ENCODE measurements around the gene KIF14.
"Not testable (repeated sequence)": the region's sequence is repeated elsewhere in the genome, so short reads cannot be mapped to it uniquely, and the experiment has no call there.

The KIF14 gene

DNA sequence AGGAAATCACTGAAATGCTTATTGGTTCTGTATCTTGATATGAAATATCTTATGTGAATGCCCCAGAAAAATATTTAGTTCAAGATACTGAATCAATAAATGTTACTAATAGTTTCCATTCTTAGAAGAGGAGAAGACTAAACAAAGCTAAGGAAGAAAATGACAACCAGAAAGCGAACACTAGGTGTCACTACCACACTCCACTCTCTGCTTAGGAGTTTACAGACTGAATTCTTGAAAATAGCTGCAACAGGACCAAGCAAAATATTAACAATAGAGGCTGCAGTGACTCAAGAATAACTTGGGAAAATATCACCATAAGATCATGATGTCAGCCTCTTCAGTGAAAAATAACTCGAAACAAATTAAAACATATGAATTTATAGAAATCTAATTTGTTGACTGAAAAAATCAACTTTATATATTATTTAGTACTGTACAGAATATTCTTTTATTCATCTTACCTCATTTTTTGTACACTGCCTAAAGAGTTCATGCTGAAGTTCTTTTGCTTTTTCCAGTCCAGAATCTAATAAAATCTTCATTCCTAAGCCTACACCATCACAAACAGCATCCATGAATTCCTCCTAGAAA, 61.6 kb downstream of the KIF14 start:
- Histone ChIP-seq H3K9me3 (ENCODE audit: severe bottlenecking) (no peaks in the 10 kb centered on the region), H3K36me3 (peaks cover 69% of the 10 kb centered on the region), H3K27ac (no peak overlapping the region), H3K27me3 (ENCODE audit: insufficient read depth, low read depth, severe bottlenecking) (no peaks in the 10 kb centered on the region), H3K4me3 (ENCODE audit: low read depth, low read length) (no peak overlapping the region)
- TF ChIP-seq, protein P1, sequence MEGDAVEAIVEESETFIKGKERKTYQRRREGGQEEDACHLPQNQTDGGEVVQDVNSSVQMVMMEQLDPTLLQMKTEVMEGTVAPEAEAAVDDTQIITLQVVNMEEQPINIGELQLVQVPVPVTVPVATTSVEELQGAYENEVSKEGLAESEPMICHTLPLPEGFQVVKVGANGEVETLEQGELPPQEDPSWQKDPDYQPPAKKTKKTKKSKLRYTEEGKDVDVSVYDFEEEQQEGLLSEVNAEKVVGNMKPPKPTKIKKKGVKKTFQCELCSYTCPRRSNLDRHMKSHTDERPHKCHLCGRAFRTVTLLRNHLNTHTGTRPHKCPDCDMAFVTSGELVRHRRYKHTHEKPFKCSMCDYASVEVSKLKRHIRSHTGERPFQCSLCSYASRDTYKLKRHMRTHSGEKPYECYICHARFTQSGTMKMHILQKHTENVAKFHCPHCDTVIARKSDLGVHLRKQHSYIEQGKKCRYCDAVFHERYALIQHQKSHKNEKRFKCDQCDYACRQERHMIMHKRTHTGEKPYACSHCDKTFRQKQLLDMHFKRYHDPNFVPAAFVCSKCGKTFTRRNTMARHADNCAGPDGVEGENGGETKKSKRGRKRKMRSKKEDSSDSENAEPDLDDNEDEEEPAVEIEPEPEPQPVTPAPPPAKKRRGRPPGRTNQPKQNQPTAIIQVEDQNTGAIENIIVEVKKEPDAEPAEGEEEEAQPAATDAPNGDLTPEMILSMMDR (IDR thresholded peaks at IDR 0.05; ENCODE audit: low read depth, low read length), result peak; percentile 88
- peak; percentile 57 for DNase-seq

DNA sequence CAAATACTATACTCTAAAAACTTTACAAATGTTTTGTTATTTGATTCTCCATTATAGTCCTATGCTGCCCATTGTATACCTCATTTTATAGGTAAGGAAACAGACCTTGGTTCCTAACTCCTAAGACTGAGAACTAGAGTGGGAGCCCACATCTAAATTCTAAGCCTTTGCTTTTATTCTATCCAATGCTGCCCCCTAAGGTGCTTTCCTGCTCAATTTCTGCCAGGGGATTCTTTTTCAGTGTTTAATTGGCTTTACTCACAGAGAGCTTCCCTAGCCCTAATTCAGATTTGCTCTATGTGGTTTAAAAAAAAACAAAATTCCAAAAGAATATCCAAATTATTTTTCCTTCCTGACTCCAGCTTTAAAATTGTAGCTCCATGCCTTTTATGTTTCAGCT, 64.5 kb downstream of the KIF14 start:
- no peaks in the 10 kb centered on the region for H3K9me3 ChIP-seq (ENCODE audit: severe bottlenecking)
- H3K4me3 ChIP-seq (ENCODE audit: low read depth, low read length), result no peak overlapping the region
- TF ChIP-seq, protein P1 (IDR thresholded peaks at IDR 0.05; ENCODE audit: low read depth, low read length), result peak; percentile 45; the same call in 1 of the 2 replicates
- H3K27ac ChIP-seq, result no peak overlapping the region
- peaks cover 59% of the 10 kb centered on the region for H3K36me3 ChIP-seq
- DNase-seq, result no peak
- H3K27me3 ChIP-seq (ENCODE audit: insufficient read depth, low read depth, severe bottlenecking), result no peaks in the 10 kb centered on the region

DNA sequence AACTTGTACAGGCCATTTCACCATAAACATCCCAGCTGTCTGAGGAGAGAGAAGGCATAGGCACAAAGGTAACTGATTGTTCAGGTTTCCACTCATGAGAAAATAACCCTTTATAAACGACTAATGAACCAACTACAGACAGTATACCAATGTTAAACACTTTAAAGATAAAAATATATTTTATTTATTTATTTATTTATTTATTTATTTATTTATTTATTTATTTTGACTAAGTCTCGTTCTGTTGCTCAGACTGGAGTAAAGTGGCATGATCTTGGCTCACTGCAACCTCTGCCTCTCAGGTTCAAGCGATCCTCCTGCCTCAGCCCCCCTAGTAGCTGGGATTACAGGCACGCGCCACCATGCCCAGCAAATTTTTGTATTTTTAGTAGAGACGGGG, 67.8 kb downstream of the KIF14 start:
- not testable (repeated sequence) for H3K27ac ChIP-seq; H3K4me3 ChIP-seq (ENCODE audit: low read depth, low read length); H3K9me3 ChIP-seq (ENCODE audit: severe bottlenecking); DNase-seq; H3K27me3 ChIP-seq (ENCODE audit: insufficient read depth, low read depth, severe bottlenecking)
- peaks cover 32% of the 10 kb centered on the region for H3K36me3 ChIP-seq

DNA sequence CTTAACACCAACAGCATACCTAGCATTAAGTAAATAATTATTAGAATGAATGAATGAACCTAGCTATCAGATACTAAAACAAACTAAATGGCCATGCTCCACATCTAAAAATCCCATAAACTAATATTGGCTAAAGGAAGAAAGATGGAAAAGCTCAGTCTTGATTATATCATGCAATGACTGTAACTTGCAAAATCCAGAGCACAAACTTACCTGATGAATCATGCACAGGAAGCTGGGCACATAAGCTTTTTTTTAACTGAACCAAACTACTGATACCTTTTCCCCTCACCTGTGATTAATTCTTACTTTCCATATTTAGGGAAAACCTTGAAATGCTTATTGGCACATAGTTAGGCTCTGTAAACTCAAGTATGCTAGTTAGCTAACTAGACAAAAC, 70.2 kb downstream of the KIF14 start:
- H3K9me3 ChIP-seq (ENCODE audit: severe bottlenecking), result no peaks in the 10 kb centered on the region
- no peak for DNase-seq
- no peak overlapping the region for H3K4me3 ChIP-seq (ENCODE audit: low read depth, low read length)
- H3K36me3 ChIP-seq, result peaks cover 18% of the 10 kb centered on the region
- no peaks in the 10 kb centered on the region for H3K27me3 ChIP-seq (ENCODE audit: insufficient read depth, low read depth, severe bottlenecking)
- no peak overlapping the region for H3K27ac ChIP-seq
- TF ChIP-seq, protein P1 (IDR thresholded peaks at IDR 0.05; ENCODE audit: low read depth, low read length), result no peak

DNA sequence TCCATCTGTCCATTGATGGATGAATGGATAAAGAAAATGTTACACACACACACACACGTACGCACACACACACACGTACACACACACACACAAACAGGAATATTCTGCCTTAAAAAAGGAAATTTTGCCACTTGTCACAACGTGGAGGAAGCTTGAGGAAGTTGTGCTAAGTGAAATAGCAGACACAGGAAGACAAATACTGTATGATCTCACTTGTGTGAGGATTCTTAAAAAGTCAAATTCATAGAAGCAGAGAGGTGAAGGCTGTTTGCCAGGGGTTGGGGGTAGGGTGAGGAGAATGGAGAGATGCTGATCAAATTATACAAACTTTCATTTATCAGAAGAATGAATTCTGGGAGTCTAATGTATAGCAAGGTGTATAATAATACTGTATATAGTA, 73.2 kb downstream of the KIF14 start:
- Histone ChIP-seq H3K9me3 (ENCODE audit: severe bottlenecking) (no peaks in the 10 kb centered on the region), H3K36me3 (no peaks in the 10 kb centered on the region), H3K27ac (no peak overlapping the region), H3K27me3 (ENCODE audit: insufficient read depth, low read depth, severe bottlenecking) (no peaks in the 10 kb centered on the region), H3K4me3 (ENCODE audit: low read depth, low read length) (no peak overlapping the region)
- TF ChIP-seq, protein P1 (IDR thresholded peaks at IDR 0.05; ENCODE audit: low read depth, low read length), result no peak
- DNase-seq, result no peak

DNA sequence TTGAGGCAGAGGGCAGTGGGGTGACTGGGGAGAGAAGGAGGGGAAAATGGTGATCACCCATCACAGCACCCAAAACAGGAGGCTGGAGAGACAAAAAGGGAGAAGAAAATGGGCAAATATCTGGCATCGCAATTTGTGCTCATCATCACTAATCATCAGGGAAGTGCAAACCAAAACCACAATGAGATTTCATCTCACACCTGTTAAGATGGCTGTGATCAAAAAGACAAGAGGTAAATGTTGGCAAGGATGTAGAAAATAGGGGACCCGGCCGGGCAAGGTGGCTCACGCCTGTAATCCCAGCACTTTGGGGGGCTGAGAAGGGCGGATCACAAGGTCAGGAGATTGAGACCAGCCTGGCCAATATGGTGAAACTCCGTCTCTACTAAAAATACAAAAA, 74.0 kb downstream of the KIF14 start:
- H3K27ac ChIP-seq, result no peak overlapping the region
- H3K36me3 ChIP-seq, result no peaks in the 10 kb centered on the region
- H3K27me3 ChIP-seq (ENCODE audit: insufficient read depth, low read depth, severe bottlenecking), result no peaks in the 10 kb centered on the region
- no peaks in the 10 kb centered on the region for H3K9me3 ChIP-seq (ENCODE audit: severe bottlenecking)
- DNase-seq, result no peak
- H3K4me3 ChIP-seq (ENCODE audit: low read depth, low read length), result no peak overlapping the region
- TF ChIP-seq, protein P1 (IDR thresholded peaks at IDR 0.05; ENCODE audit: low read depth, low read length), result no peak
